Spleen (tissue), 11 donors: ENCODE measurements around the gene BARX2. TPM values are rescaled to one million over a fixed set of nuclear protein-coding genes. Genes with fewer than 3 reads are reported as not detected.

Source experiments
- DNase-seq: peaks from one replicate; pipeline ENCODE4 v3.0.0-alpha.2; 2020
- H3K27ac ChIP-seq, 8 donors: fragments of 200-600 bp; sonication (generic) in 7 of 8; 1 replicate in 4 of 8; 2 replicates in 4 of 8; pipeline versions ENCODE4 v1.5.0 to v1.8.0; 2016 to 2021; ENCODE audit warnings: inconsistent platforms in 4 of 8, mild to moderate bottlenecking in 4 of 8, moderate library complexity in 1 of 8
- H3K27me3 ChIP-seq, 7 donors: fragments of 200-600 bp; sonication (generic) in 6 of 7; replicated peaks in 1 of 7; 1 replicate in 4 of 7; 2 replicates in 3 of 7; pipeline versions ENCODE4 v1.5.0 to v1.8.0; 2016 to 2021; ENCODE audit warnings: inconsistent platforms in 3 of 7, mild to moderate bottlenecking in 1 of 7
- H3K36me3 ChIP-seq, 6 donors: fragments of 200-600 bp; sonication (generic) in 5 of 6; 1 replicate in 4 of 6; 2 replicates in 2 of 6; pipeline versions ENCODE4 v1.5.0 to v1.8.0; 2016 to 2021; ENCODE audit warnings: inconsistent platforms in 2 of 6
- H3K4me1 ChIP-seq, 6 donors: fragments of 200-600 bp; sonication (generic) in 5 of 6; 1 replicate in 3 of 6; 2 replicates in 3 of 6; pipeline versions ENCODE4 v1.5.0 to v1.8.0; 2016 to 2021; ENCODE audit warnings: inconsistent platforms in 3 of 6
- H3K4me3 ChIP-seq, 8 donors: fragments of 200-600 bp; sonication (generic) in 7 of 8; 1 replicate in 4 of 8; 2 replicates in 4 of 8; pipeline versions ENCODE4 v1.5.0 to v1.8.0; 2016 to 2021; ENCODE audit warnings: inconsistent platforms in 4 of 8, mild to moderate bottlenecking in 4 of 8, moderate library complexity in 2 of 8
- H3K9me3 ChIP-seq, 8 donors: fragments of 200-600 bp; sonication (generic) in 7 of 8; 1 replicate in 4 of 8; 2 replicates in 4 of 8; pipeline versions ENCODE4 v1.5.0 to v1.8.0; 2016 to 2021; ENCODE audit warnings: inconsistent platforms in 4 of 8
- POLR2A ChIP-seq, 3 donors: fragments of 450-650 bp; IDR thresholded peaks; one replicate each; pipeline ENCODE4 v1.5.1; 2017; ENCODE audit warnings: antibody characterized with exemption in 3 of 3, mild to moderate bottlenecking in 1 of 3
- POLR2AphosphoS5 ChIP-seq, 3 donors: sonication (generic); formaldehyde crosslinking; IDR thresholded peaks; one replicate each; pipeline ENCODE4 v1.5.1; 2017; ENCODE audit warnings: antibody characterized with exemption in 3 of 3
- WGBS, 5 donors: extraction: QIAGEN DNeasy Blood & Tissue Kit in 3 of 5; methylation state at CpG; one replicate each; pipeline versions ENCODE4 v1.1.5 to v1.1.7; 2013 to 2018; 5-methylcytosine and 5-hydroxymethylcytosine counted together
- intact Hi-C: fragments of 100-400 bp; cut with DNase I; formaldehyde crosslinking; loops from one replicate; pipeline ENCODE4 v1.15.0; 2023; ENCODE audit warnings: low total_unique reads
- polyA plus RNA-seq, 3 donors: library from polyadenylated mRNA; stranded (reverse); fragments of 200-250 nt; gene quantifications; one replicate each; pipeline ENCODE4 v1.2.1, GENCODE V29; 2013
- total RNA-seq, 7 donors: library from RNA; depleted of rRNA in 3 of 7; stranded (reverse); fragments of >200 nt in 3 of 7; fragmentation: NEBNext Ultra II Directional in 4 of 7; extraction: Animal tissue kit (Norgen Biotek cat#: 25700) in 4 of 7; gene quantifications; one replicate each; pipeline versions ENCODE4 v1.1.0 to v1.2.1, GENCODE V29; 2016 to 2021
- TF ChIP-seq, protein P1 (sequence below), 11 experiments: fragments of 200-600 bp in 7 of 11; fragments of 450-650 bp in 4 of 11; sonication (generic) in 4 of 11; IDR thresholded peaks in 8 of 11; conservative IDR thresholded peaks in 3 of 11; 1 replicate in 7 of 11; 2 replicates in 4 of 11; pipeline versions ENCODE4 v1.4.0 to v1.8.0; 2016 to 2021; ENCODE audit warnings: antibody characterized with exemption in 11 of 11, inconsistent platforms in 4 of 11, mild to moderate bottlenecking in 1 of 11
- donor health status: healthy with polysubstance abuse.
- donor health status: DM: no; HTN: no; CAD: no; lungs with moderate emphysema.
- donor health status: DM: no; HTN: no; CAD: no.
- donor health status: Bipolar disorder and iron deficiency.
- donor health status: healthy.
- donor health status: DM: no; HTN: no; CAD: no.
- donor health status: DM: yes; HTN: yes; CAD: no.

BARX2 gene
- total and polyA plus RNA-seq, 10 donors: 0.03 to 0.06 (median 0.04) TPM; not detected in 7

DNA sequence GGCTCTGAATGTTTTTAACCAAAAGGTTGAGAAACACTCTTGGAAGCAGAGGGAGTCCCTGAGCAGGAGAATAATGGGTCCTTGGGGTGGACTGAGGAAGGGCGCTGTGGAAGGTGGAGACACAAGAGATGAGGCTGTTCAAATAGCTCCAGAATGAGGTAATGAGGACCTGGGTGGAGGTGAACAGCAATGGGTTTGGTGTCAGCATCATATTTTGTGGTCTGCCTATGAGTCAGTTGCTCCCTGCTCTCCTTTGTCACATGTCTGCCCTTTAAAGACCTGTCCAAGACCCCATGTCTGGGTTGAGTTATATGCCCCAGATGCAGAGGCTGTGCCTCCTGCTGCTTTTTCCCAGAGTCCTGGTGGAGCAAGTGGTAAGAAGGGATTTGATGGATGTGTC lies 113.6 kb downstream of the BARX2 start:
- DNase-seq: no peak
- Histone ChIP-seq H3K9me3 (peaks cover 0 to 15% (median 0%) of the 10 kb centered on the region in 8 donors), H3K4me1 (no peaks in the 10 kb centered on the region), H3K27ac (no peak overlapping the region), H3K4me3 (no peak overlapping the region), H3K27me3 (peaks cover 0 to 8% (median 0%) of the 10 kb centered on the region in 7 donors), H3K36me3 (no peaks in the 10 kb centered on the region)
- TF ChIP-seq POLR2AphosphoS5 (IDR thresholded peaks at IDR 0.05) (no peak), POLR2A (IDR thresholded peaks at IDR 0.05) (no peak)
- TF ChIP-seq, protein P1, sequence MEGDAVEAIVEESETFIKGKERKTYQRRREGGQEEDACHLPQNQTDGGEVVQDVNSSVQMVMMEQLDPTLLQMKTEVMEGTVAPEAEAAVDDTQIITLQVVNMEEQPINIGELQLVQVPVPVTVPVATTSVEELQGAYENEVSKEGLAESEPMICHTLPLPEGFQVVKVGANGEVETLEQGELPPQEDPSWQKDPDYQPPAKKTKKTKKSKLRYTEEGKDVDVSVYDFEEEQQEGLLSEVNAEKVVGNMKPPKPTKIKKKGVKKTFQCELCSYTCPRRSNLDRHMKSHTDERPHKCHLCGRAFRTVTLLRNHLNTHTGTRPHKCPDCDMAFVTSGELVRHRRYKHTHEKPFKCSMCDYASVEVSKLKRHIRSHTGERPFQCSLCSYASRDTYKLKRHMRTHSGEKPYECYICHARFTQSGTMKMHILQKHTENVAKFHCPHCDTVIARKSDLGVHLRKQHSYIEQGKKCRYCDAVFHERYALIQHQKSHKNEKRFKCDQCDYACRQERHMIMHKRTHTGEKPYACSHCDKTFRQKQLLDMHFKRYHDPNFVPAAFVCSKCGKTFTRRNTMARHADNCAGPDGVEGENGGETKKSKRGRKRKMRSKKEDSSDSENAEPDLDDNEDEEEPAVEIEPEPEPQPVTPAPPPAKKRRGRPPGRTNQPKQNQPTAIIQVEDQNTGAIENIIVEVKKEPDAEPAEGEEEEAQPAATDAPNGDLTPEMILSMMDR (IDR thresholded peaks at IDR 0.05 in 8 of 11, conservative IDR thresholded peaks at IDR 0.05 in 3 of 11): no peak
- 69 to 79% (median 76%) methylated on average over 1 of the region's 1 CpG for WGBS, 5 donors
- intact Hi-C loops: no loop called here

DNA sequence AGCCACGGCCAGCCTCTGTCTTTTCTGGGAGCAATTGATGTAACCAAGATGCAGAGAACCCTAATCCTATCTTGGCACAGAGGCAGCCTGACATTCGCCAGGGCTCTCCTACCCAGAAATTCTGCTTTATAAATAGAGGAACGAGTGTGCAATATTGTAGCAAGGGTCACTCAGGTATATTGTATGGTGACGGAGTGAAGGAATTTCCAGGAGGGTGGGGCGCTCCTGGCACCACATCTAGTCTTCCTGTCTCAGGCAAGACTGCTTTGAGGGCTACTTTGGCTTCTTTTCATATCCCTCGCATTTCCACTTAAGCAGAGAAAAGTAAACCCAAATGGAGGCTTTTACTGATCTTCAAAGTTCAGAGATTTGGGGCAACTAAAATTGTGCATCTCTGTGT lies 114.4 kb downstream of the BARX2 start:
- Histone ChIP-seq H3K27ac (no peak overlapping the region), H3K4me3 (no peak overlapping the region), H3K36me3 (no peaks in the 10 kb centered on the region), H3K9me3 (peaks cover 0 to 15% (median 0%) of the 10 kb centered on the region in 8 donors), H3K27me3 (peaks cover 0 to 8% (median 0%) of the 10 kb centered on the region in 7 donors), H3K4me1 (no peaks in the 10 kb centered on the region)
- TF ChIP-seq POLR2A (IDR thresholded peaks at IDR 0.05) (no peak), POLR2AphosphoS5 (IDR thresholded peaks at IDR 0.05) (no peak)
- TF ChIP-seq, protein P1 (IDR thresholded peaks at IDR 0.05 in 8 of 11, conservative IDR thresholded peaks at IDR 0.05 in 3 of 11): no peak
- intact Hi-C loops: no loop called here
- WGBS, 5 donors: 70 to 82% (median 71%) methylated on average over 6 of the region's 6 CpGs
- no peak for DNase-seq

DNA sequence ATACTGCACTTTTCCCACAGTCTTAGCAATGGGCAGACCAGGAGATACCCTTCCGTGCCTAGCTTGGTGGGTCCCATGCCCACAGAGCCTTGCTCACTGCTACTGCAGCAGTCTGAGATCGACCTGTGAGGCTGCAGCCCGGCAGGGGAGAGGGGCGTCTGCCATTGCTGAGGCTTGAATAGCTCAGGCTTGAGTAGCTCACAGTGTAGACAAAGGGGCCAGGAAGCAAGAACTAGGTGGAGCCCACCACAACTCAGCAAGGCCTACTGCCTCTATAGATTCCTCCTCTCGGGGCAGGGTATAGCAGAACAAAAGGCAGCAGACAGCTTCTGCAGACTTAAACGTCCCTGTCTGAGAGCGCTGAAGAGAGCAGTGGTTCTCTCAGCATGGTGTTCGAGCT lies 118.1 kb downstream of the BARX2 start:
- DNase-seq: no peak
- TF ChIP-seq POLR2AphosphoS5 (IDR thresholded peaks at IDR 0.05) (no peak), POLR2A (IDR thresholded peaks at IDR 0.05) (no peak)
- TF ChIP-seq, protein P1 (IDR thresholded peaks at IDR 0.05 in 8 of 11, conservative IDR thresholded peaks at IDR 0.05 in 3 of 11): no peak
- Histone ChIP-seq H3K4me3 (no peak overlapping the region), H3K4me1 (no peaks in the 10 kb centered on the region), H3K27me3 (peaks cover 0 to 8% (median 0%) of the 10 kb centered on the region in 7 donors), H3K36me3 (no peaks in the 10 kb centered on the region), H3K27ac (no peak overlapping the region), H3K9me3 (peaks cover 0 to 9% (median 0%) of the 10 kb centered on the region in 8 donors)
- 81 to 91% (median 86%) methylated on average over 6 to 8 of the region's 8 CpGs for WGBS, 5 donors
- intact Hi-C loops: no loop called here

Other genes starting within 250 kb of the BARX2 start
- gene ARHGAP32, start 183.5 kb upstream of the BARX2 start, total RNA-seq: 10 to 100 TPM in 5 of 7 donors, 1 to 10 TPM in 2; 9.3 to 17.0 (median 13.1) TPM
- 1 to 10 TPM in 1 of 3 donors, under 1 TPM in 2; 0.53 to 1.2 (median 0.57) TPM for gene ARHGAP32, start 183.5 kb upstream of the BARX2 start, polyA plus RNA-seq